Motor neuron (in vitro differentiated cells): ENCODE measurements around the gene PITPNM2. TPM values are rescaled to one million over a fixed set of nuclear protein-coding genes. Genes with fewer than 3 reads are reported as not detected.

ENCODE experiments used
- ATAC-seq, 8 experiments: fragments of 200-7000 bp; cut with Tn5 transposase; replicated peaks in 6 of 8; 2 replicates each; pipeline ENCODE4 v1.8.0; 2021; ENCODE audit warnings: mild to moderate bottlenecking in 8 of 8, moderate library complexity in 8 of 8
- H3K27ac ChIP-seq, 2 donors: fragments of 250-450 bp; sonication (Bioruptor Pico); 2 replicates each; pipeline ENCODE4 v1.9.0; 2021; ENCODE audit warnings: antibody characterized with exemption in 2 of 2, mild to moderate bottlenecking in 2 of 2, moderate library complexity in 1 of 2
- H3K4me1 ChIP-seq, 2 donors: fragments of 250-450 bp; sonication (Bioruptor Pico); replicated peaks in 1 of 2; 2 replicates each; pipeline ENCODE4 v1.6.1; 2021; ENCODE audit warnings: antibody characterized with exemption in 2 of 2, mild to moderate bottlenecking in 2 of 2, moderate library complexity in 1 of 2
- H3K4me3 ChIP-seq, 5 donors: fragments of 250-450 bp; sonication (Bioruptor Pico); 2 replicates each; pipeline ENCODE4 v1.9.0; 2021; ENCODE audit warnings: antibody characterized with exemption in 5 of 5, mild to moderate bottlenecking in 5 of 5, moderate library complexity in 4 of 5
- WGBS, 10 experiments: fragments of 450-650 bp; shearing (Covaris generic); methylation state at CpG; one replicate each; pipeline ENCODE4 v1.0.0; 2022; 5-methylcytosine and 5-hydroxymethylcytosine counted together
- in situ Hi-C, 9 experiments: fragments of 400-800 bp; cut with MboI; loops; one replicate each; pipeline ENCODE4 v1.15.0; 2021; ENCODE audit warnings: low sequenced_read_pairs in 9 of 9, low pct_unique_long_range_greater_than_20kb in 2 of 9; ENCODE audit not compliant: unreplicated experiment in 9 of 9
- total RNA-seq, 8 experiments: library from RNA; unstranded; fragments of 300-600 nt; gene quantifications; 2 replicates each; pipeline versions ENCODE4 v1.2.3 to v1.2.4, GENCODE V29; 2022

PITPNM2 gene
- total RNA-seq, 8 experiments from 2014 or later: 1.5 to 11.3 (median 2.4) TPM

DNA sequence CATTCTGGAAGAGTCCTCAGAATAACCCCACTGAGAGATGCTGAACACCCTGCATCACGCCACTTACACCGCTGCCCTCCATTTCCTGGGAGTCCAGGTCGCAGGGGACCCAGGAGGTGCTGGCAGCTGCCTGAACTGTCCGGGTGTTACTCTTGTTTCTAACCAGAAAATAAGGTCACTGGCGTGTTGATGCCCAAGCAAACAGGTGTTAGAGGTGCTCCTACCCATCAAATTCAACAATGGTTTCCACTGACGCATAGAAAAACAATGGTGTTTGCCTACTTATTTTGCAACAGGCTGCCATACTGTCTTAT is 23.8 kb downstream of the PITPNM2 start:
- WGBS, 10 experiments: 76 to 100% (median 94%) methylated on average over 1 to 5 of the region's 6 CpGs; no CpG with 5 or more reads in 2 of the 10 experiments
- Histone ChIP-seq H3K27ac (peak overlapping the region in 1 of 2 donors; percentile 66), H3K4me3 (no peak overlapping the region), H3K4me1 (peaks cover 9 to 15% of the 10 kb centered on the region in 2 donors)
- ATAC-seq: no peak
- in situ Hi-C loops: no loop called here

DNA sequence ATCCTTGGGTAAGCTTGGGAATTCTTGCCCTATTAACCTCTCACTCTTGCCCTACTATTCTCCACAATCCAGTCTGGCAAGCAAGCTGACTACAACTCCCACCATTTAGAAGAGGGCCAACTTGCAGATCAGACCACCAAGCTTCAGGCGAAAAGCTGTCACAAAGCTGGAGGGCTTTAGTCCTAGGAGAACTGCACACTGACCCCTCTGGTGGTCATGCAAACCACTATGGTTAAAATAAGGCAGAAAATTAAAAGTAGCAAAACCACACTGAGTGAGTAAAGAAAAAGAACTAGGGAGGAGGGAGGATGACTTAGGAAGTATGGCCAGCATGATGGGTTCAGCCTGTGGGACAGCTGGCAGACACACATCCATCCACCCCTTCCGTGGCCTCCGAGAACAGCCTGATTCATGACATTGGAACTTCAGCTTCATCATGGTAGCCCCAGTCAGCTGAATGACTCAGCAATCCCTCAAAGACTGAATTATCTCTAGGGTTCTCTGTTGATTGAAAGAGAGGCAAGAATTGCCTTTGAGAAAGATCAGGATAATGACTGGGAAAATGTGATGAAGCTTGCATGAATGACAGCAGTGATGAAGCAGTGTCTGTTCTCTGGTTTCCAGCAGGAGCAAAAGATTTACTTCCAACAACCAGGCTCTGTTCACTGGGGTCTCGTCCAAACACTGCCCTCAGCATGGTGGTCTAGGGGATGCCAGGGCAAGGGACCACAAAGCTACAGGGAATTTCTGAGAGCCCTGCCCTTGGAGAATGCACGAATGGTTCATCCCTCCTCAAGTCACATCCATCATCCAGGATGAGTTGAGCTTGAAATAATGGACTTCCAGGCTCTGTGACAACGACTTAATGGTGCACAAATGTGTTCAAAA is 24.4 kb downstream of the PITPNM2 start:
- in situ Hi-C loops: no loop called here
- Histone ChIP-seq H3K27ac (peak overlapping the region in 1 of 2 donors; percentile 66), H3K4me3 (no peak overlapping the region), H3K4me1 (peaks cover 9 to 15% of the 10 kb centered on the region in 2 donors)
- 28 to 88% (median 50%) methylated on average over 1 to 5 of the region's 6 CpGs; no CpG with 5 or more reads in 1 of the 10 experiments for WGBS, 10 experiments
- ATAC-seq: peak; percentile 75 to 99 (median 94)

GRCh38 chr12:123122626-123123025 is 28.3 kb downstream of the PITPNM2 start:
- WGBS, 10 experiments: 83 to 100% (median 97%) methylated on average over 1 to 3 of the region's 3 CpGs; no CpG with 5 or more reads in 1 of the 10 experiments
- Histone ChIP-seq H3K4me3 (no peak overlapping the region), H3K27ac (no peak overlapping the region), H3K4me1 (peaks cover 9 to 15% of the 10 kb centered on the region in 2 donors)
- no peak for ATAC-seq
- in situ Hi-C loops: no loop called here

DNA sequence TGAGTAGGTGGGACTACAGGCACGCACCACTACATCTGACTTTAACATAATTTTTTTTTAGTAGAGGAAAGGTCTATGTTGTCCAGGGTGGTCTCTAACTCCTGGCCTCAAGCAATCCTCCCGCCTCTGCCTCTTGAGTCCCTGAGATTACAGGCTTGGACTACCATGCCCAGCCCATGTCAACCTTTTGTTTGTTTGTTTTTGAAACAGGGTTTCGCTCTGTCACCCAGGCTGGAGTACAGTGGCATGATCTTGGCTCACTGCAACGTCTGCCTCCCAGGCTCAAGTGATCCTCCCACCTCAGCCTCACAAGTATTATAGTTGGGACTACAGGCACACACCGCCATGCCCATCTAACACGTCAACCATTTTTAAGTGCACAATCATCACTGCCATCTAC is 29.2 kb downstream of the PITPNM2 start:
- no peak overlapping the region for H3K4me3 ChIP-seq
- no peak for ATAC-seq
- H3K4me1 ChIP-seq: peaks cover 3 to 8% of the 10 kb centered on the region in 2 donors
- WGBS, 10 experiments: 85 to 100% (median 92%) methylated on average over 1 to 4 of the region's 6 CpGs; no CpG with 5 or more reads in 2 of the 10 experiments
- no peak overlapping the region for H3K27ac ChIP-seq
- in situ Hi-C loops: no loop called here

DNA sequence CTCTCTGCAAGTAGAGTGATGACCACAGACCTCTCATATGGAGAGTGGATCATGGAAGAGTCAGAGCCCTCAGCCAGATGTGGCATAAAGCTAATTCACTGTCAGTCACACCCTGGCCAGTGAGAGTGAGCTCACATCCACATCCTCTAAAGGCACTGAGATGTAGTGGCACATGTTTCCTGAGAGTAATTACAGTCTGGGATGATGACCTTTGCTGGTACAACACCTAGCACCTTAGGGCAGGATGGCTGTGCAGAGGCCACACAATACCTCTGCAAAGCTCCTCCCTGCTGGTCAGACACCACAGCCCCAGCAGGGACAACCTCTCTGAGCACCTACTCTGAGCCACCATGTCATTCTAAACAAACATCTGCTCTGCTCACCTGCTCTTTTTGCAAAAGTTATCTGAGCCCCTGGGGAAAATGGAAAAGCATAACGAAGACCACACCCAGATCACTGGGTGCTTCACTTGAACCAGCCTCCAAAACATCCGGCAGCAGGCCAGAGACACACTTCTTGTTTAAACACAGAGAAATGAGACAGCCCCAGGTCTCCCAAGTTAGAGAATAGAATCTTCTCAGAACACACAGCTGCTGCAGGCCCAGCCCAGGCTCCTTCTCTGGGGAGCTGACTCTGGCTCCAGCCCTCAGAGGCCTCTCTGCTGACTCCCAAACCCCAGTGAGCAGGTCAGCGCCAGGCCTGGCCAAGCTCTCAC is 30.3 kb downstream of the PITPNM2 start:
- Histone ChIP-seq H3K4me3 (no peak overlapping the region), H3K27ac (no peak overlapping the region), H3K4me1 (peaks cover 0 to 7% of the 10 kb centered on the region in 2 donors)
- WGBS, 10 experiments: 23 to 100% (median 87%) methylated on average over 1 to 3 of the region's 3 CpGs; no CpG with 5 or more reads in 7 of the 10 experiments
- ATAC-seq: peak in 3 of 8 experiments; percentile 12 to 27 (median 23)
- in situ Hi-C loops: no loop called here

DNA sequence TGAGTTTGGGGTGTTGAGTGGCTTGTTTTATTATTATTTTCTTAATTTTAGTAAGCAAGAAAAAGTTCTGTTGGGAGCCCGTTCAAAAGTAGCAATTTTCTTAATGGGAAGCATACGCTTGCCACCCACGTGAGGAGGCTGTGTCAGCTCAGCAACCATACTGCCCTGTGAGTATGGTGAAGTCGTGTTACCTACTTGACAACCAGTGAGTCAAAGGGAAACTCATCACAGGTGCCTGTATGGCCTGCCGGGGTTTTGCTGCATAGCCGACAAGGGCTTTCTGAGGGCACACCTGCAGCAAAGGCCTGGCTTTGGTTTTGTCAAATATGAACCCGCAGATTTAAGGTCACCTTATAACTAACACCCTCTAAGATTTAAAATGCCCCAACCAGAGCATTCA is 31.1 kb downstream of the PITPNM2 start:
- ATAC-seq: no peak
- WGBS, 10 experiments: 53 to 100% (median 95%) methylated on average over 1 to 6 of the region's 7 CpGs; no CpG with 5 or more reads in 1 of the 10 experiments
- in situ Hi-C loops: no loop called here

GRCh38 chr12:123118497-123118896 is 32.4 kb downstream of the PITPNM2 start:
- H3K4me3 ChIP-seq: no peak overlapping the region
- peaks cover 0 to 14% of the 10 kb centered on the region in 2 donors for H3K4me1 ChIP-seq
- WGBS, 10 experiments: 7 to 84% (median 56%) methylated on average over 1 to 8 of the region's 8 CpGs; no CpG with 5 or more reads in 3 of the 10 experiments
- in situ Hi-C loops: no loop called here
- peak in 4 of 8 experiments; percentile 37 to 82 (median 53) for ATAC-seq
- no peak overlapping the region for H3K27ac ChIP-seq

More for the DNA sequence above, 31.1 kb downstream of the PITPNM2 start:
- Histone ChIP-seq H3K27ac (no peak overlapping the region), H3K4me3 (no peak overlapping the region), H3K4me1 (peaks cover 0 to 14% of the 10 kb centered on the region in 2 donors)

DNA sequence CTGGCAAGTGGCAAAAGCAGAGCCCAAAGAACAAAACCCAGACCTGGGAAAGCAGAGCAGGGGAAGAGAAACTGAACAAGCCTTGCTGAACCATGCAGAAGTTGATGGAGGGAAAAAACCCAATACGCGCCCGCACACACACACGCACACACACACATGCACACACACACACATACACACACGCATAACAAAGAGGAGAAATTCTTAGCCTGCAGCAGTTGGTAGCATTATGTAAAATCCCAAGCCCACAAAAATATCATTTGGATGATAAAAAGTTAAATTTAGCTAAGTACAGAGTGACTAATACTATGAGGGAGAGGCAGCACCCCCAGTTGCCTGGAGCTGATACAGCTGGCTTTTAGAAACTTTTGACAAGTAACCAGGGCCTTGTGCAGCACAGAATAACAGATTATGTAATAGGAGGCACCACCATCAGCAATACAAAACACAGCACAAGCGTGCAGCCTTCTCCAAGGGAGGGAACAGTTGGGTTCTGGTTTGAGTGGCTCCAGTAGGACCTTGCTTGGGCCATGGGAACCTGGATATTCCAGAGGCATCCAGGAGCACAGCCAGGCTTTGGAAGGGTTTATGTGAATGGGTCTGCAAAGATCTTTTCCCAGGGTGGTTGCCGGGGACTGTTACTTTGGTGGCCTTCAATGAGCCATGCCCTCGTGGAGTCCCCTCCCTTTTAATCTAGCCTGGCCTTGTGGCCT is 35.3 kb downstream of the PITPNM2 start:
- Histone ChIP-seq H3K4me1 (peaks cover 8 to 32% of the 10 kb centered on the region in 2 donors), H3K27ac (no peak overlapping the region), H3K4me3 (no peak overlapping the region)
- in situ Hi-C loops: no loop called here
- 11 to 88% (median 29%) methylated on average over 2 to 7 of the region's 8 CpGs; no CpG with 5 or more reads in 5 of the 10 experiments for WGBS, 10 experiments
- ATAC-seq: peak; percentile 66 to 89 (median 71)

DNA sequence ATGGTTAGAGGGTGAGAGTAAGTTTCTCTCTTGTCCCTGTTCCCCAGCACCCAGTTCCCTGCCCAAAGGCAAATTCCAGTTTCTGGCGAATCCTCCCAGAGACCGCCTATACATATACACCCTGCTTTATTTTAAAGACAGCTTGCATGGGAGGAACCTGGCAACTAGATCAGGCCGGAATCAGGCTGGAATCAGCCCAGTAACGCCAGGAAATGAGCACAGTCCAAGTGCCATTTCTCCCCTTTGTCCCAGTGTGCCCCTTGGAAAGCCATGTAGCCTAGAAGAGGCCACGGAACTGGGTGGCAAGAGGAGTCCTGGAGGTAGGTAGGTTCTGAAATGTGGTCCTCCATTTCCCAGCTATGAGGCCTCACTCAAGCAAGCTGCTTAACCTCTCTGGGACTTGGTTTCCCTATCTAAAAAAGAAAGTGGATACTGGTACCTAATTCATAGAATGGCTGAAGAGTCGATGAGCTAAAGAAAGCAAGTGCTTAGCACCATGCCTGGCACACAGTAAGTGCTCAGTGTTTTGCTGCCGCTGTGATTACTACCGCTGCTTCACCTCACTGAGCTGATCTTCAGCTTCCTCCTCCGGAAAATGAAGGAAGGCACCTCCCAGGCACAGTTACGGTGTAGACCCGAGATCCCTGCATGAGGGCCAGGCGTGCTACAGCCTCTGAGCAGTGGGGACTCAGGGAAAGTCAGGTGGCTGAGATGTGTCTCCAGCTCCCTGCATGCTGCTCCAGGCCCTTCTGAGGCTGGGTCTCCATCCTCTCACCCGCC is 36.4 kb downstream of the PITPNM2 start:
- Histone ChIP-seq H3K4me3 (no peak overlapping the region), H3K27ac (no peak overlapping the region), H3K4me1 (peaks cover 8 to 35% of the 10 kb centered on the region in 2 donors)
- WGBS, 10 experiments: 0 to 93% (median 77%) methylated on average over 1 to 8 of the region's 13 CpGs; no CpG with 5 or more reads in 2 of the 10 experiments
- ATAC-seq: peak in 2 of 8 experiments; percentile 7 to 30
- in situ Hi-C loops: no loop called here

DNA sequence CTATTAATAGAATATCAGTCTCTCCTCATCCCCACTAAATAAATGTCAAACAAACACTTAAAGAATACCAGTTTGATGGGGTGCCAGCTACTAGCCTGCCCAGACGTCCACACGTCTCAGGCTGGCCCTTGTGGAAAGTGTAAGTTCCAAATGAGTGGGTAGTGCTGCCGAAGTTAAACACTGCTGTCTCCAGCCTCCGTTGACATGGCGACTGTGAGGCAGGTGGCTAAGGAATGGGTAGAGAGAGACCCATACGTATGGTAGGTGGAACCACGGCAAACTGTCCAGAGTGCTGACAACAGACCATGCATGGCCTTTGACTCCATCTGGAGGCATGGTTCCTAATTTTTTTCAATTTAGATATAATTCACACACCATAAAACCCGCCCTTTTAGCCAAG is 37.9 kb downstream of the PITPNM2 start:
- peaks cover 13 to 40% of the 10 kb centered on the region in 2 donors for H3K4me1 ChIP-seq
- 65 to 100% (median 78%) methylated on average over 3 to 5 of the region's 8 CpGs; no CpG with 5 or more reads in 5 of the 10 experiments for WGBS, 10 experiments
- H3K4me3 ChIP-seq: no peak overlapping the region
- H3K27ac ChIP-seq: no peak overlapping the region
- in situ Hi-C loops: no loop called here
- peak in 3 of 8 experiments; percentile 19 to 53 (median 23) for ATAC-seq

GRCh38 chr12:123111498-123112165 is 39.3 kb downstream of the PITPNM2 start:
- H3K4me1 ChIP-seq: peaks cover 13 to 47% of the 10 kb centered on the region in 2 donors
- in situ Hi-C loops: no loop called here
- H3K4me3 ChIP-seq: no peak overlapping the region
- WGBS, 10 experiments: 20 to 100% (median 33%) methylated on average over 1 to 10 of the region's 19 CpGs; no CpG with 5 or more reads in 5 of the 10 experiments
- no peak overlapping the region for H3K27ac ChIP-seq
- ATAC-seq: peak in 5 of 8 experiments; percentile 27 to 67 (median 59)
